CD4-positive, alpha-beta T cell treated with Interleukin-4 for 1 hour (primary cell): ENCODE results near the gene BCR.
A peak's percentile ranks its signal among the peaks of the same experiment; 100 is the strongest.

Source experiments
- DNase-seq, 2 donors: peaks; one replicate each; pipeline ENCODE4 v3.0.0-alpha.2; 2020 to 2022

The BCR gene

DNA sequence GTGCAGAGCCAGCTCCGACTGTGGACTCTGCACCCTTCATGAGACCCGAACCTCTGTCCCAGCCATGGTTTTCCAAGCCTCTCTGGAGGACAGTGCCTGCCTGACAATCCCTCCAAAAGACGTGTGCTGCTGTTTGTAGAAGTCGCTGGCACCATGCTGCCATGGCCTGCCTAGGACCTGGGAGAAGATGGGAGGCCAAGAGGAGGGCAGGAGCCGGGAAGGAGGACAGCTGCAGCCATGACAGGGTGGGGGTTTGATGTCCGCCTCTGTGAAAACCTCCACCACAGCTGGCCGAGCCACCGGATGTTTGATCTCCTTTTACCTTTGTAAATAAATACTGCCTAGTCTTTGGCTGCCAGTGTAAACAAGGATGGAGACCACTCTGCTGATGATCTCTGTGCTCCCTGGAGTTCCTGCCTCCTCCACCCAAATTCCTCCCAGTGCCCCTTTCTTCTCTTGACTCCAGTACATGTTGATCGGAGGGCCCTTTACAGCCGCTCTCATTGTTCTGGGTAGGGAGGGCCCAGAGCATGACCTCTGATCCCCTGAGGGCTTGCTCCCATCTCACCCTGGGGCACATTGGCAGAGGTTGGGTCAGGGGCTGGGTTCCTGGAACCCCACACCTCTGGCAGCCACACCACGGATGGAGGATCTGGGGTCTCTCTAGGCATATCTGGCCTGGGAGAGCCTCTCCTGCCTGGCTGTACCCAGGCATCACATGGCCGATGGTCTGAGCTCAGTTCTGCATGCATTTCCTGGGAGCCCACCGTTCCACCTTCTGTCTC, 66.9 kb downstream of the BCR start:
- DNase-seq, result no peak

DNA sequence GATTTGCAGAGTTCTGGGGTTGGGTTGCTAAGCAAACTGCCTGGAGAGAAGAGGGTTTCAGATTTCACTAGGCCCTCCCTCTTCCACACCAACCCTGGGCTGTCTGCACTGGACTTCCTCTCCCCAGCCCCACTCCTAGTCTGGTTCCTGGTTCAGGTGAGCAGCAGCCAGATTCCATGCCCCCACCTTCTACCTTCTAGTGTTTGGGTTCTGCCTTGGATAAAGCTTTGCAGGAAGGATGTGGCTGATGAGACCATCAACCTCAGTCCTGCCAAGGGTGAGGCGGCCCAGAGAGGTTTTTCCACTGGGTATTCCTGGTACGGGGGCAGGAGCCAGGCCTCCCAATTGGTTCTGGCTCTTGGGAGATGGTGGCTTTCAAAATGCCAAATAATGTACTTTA, 68.3 kb downstream of the BCR start:
- DNase-seq, result no peak

- DNase-seq, result peak in 1 of 2 donors; percentile 22
These were observed 69.9 kb downstream of the BCR start for GRCh38 chr22:23250056-23250784.

- no peak for DNase-seq
These were observed 70.6 kb downstream of the BCR start for GRCh38 chr22:23250785-23251363.

GRCh38 chr22:23251445-23252093, 71.3 kb downstream of the BCR start:
- no peak for DNase-seq

- no peak for DNase-seq
These were observed 73.3 kb downstream of the BCR start for GRCh38 chr22:23253475-23254055.

DNA sequence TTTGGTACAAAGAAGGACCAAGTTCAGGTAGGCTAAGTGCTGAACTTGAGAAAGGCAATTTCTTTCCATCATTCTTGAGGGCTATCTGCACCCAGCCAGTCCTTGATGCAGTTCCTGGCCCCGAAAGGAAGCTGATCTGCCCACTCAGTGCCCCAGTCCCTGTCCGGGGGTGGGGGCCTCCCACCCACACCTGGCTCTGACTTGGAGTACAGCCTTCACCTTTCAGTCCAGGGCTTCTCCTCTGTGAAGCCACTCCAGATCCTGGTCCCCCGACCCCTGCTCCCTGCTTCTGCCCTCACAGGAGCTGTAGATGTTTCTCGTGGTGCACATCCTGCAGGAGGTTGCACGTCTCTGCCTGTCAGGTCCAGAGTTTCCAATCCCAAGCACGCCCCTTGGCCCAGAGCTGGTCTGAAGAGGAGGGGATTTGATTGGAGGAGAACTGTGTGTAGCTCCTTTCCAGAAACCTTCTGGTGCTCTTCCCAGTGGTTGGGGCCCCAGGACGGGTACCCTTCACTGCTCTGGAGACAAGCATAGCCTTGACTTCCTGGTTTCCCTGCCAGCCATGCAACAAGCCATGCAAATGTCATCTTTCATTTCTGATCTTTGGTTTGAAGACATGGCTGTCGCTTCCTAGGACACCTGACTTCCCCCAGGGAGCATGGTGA, 75.3 kb downstream of the BCR start:
- no peak for DNase-seq

DNA sequence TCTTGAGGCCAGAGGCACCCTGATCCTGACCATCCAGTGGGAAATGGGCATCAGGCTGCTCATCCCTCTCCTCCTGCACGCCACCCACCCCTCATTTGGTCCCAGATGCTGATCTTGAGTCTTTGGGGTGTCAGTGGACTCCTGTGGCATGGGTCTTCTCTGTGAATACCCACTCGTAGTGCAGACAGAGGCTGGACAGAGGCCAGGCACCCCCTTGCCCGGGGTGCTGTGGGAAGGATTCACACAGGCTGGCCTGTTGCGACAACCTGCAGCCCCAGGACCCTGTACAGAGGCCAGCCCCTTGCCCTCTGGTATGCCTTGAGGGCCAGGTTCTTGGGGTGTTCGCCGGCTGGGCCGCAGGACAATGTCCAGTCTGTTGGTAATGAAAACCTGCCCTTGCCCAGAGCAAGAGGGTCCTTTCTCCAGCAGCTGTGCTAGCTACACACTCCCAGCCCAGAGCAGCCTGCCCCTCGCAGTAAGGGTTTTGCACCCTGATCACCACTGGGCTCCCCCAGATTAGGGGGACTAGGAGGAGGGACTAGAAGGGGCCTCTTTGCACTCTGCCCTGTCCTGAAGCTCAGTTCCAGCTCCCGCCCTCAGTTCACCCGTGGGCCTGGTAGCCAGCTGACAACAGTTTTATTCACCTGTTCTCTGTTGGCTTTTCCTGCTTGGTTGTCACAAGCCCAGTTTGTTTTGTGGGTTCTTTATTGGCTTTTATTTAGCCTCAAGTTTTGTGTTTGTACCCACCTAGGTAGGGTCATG, 76.0 kb downstream of the BCR start:
- DNase-seq, result no peak

DNA sequence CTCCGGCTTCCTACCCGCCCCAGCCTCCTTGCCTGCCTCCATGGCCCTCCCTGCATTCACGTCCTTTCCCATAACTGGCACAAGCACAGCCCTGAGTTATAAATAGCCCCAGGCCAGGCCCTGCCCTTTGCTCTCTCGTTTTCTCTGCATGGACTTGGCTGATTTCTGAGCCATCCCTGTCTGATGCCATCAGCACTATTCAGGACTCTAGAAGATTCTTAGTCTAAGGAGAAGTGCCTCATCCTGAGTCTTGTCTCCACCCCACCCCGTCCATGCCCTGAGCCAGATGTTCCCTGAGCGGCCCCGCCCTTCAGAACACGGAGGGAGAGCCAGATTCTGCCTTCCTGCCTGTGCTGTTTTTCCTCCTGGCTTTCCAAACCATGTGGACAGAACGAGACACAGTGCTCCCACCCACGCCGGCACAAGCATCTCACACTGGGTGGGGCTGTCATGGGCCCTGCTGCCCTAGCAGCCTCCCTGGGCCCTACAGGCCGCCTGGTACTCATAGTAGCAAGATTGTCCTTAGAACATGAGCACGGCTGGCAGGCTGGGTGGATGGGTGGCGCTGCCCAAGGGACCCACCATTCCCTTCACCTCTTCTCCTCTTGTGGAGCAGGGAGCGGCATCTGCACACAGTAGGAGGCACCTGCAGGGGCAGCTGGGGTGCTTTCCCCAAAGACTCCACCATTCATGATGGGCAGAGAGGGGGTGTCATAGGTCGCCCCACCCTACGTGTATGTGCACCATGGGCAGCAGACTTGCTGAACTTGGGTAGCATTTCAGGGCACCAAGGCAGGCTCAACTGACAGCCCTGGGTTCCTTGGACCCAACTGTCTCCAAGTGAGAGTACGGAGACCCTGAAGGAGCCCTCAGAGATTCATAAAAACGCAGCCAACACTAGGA, 76.9 kb downstream of the BCR start:
- DNase-seq, result no peak

- no peak for DNase-seq
These were observed 77.8 kb downstream of the BCR start for GRCh38 chr22:23257889-23258825.

GRCh38 chr22:23258826-23259170, 78.5 kb downstream of the BCR start:
- DNase-seq, result no peak

DNA sequence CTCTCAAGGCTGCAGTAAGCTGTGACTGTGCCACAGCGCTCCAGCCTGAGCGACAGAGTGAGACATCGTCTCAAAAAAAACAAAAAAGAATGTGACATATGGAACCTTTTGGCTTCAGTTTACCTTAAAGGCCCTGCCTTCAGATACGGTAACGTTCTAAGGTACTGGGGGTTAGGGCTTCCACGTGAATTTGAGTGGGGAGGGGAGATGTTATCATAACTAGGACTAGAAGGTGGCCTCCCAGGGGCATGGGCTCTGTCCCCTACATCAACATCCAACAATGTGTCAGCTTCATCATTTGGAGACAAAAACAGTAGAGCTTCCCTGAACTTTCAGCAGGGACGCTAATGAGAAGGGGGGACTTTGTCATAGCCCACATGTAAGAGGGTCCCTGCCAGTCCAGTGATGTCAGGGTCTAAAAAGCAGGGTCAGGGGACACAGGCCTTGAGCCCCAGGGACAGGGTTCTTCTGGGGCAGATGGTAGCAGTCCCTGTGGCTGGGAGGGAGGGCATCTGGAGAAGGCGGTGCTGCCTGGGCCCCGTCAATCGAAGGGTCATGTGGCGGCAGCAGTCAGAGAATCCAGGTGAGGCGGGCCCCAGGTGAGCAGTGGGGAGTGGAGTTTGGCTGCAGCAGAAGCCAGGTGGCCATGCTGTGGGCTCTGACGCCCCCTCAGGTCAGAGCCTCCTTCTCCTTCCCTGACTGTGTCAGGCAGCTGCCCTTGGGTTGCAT, 79.8 kb downstream of the BCR start:
- DNase-seq, result no peak

DNA sequence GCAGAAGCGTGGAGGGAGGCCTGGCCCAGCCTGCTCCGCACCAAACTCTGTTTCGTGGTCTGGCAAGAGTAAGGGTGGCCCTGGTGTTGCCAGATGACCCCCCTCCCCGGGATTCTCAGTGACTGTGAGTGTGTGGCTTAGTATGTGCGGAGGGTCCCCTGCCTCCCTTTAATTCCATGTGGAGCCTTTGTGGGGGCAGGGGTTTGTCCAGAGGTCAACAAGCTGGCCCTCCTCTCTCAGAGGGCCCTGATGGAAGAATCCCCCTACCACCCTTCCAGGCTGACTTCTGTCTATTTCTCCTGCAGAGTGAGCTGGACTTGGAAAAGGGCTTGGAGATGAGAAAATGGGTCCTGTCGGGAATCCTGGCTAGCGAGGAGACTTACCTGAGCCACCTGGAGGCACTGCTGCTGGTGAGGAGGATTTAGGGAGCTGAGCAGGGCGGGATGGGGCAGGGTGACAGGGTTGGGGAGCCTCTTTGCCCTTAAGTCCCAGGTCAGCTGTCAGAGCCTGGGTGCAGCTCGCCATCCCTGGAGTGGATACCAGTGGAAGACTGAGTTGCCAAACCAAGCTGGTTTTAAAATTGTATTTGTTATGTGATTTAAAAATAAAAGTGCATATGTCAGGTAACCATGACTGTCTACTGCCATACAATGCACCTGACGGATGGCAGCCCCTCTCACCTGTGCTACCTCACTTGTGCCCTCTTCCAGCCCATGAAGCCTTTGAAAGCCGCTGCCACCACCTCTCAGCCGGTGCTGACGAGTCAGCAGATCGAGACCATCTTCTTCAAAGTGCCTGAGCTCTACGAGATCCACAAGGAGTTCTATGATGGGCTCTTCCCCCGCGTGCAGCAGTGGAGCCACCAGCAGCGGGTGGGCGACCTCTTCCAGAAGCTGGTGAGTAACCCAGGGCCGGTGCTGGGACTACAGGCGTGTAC, 80.6 kb downstream of the BCR start:
- DNase-seq, result no peak

DNA sequence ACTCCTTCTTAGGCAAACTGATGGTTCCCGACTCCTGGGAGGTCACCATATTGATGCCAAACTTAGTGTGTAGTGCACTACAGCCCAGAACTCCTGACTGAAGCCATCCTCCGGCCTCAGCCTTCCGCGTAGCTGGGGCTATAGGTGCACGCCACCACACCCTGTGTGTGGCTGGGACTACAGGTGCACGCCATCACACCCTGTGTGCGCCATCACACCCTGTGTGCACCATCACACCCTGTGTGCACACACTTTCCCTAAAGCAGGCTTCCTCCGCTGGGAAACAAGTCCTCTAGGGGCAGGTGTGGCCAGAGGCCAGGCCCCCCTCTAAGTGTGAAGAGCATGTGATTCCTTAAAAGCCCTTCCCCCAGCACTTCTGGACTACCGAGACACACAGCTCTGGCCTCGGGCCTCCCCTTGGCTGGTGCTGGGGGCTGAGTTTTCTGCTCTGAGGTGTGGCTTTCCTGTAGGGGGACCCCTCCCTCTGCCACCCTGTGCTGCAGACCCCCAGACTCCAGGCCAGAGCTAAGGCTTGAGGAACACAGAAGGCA, 81.7 kb downstream of the BCR start:
- no peak for DNase-seq

DNA sequence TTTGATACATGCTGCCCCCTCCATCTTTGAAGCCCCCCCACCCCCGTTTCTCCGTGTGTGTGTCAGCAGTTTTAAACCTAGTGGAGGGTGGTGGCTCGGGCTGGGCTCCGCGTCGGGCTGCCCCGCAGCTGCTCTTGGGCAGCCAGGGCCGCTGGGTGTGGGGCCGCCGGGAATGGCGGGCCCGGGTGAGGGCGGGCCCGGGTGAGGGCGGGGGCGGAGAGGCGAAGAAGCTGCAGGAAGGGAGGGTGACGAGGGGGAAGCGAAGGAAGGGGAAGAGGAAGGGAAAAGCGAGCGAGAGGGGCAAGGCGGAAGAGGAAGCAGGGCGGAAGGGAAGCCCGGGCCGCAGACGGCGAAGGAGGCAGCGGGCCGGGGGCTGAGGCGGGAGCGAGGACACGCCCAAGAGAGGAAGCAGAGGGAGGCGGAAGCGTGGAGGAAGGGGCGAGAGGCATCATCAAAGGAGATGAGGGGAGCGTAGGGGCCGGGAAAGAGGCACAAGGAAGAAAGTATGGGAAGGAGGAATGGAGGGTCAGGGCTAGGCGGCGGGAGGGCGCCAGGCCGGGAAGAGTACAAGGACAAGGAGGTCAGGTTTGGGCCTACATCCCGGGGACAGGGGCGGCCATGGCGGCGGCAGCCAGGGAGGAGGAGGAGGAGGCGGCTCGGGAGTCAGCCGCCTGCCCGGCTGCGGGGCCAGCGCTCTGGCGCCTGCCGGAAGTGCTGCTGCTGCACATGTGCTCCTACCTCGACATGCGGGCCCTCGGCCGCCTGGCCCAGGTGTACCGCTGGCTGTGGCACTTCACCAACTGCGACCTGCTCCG, 82.4 kb downstream of the BCR start:
- DNase-seq, result no peak
